Thyroid gland (tissue), 4 donors: ENCODE measurements around the gene CLMP.
"Not testable (repeated sequence)": the region's sequence is repeated elsewhere in the genome, so short reads cannot be mapped to it uniquely, and the experiment has no call there.

ENCODE experiments used
- CTCF ChIP-seq, 6 experiments: fragments of 200-600 bp in 3 of 6; fragments of 450-650 bp in 3 of 6; sonication (generic) in 3 of 6; IDR thresholded peaks; one replicate each; pipeline ENCODE4 v1.5.1; 2016 to 2019; ENCODE audit warnings: antibody characterized with exemption in 6 of 6, mild to moderate bottlenecking in 2 of 6, inconsistent platforms in 1 of 6, moderate library complexity in 1 of 6
- POLR2A ChIP-seq, 2 donors: fragments of 450-650 bp; IDR thresholded peaks; one replicate each; pipeline ENCODE4 v1.6.1; 2017; ENCODE audit warnings: antibody characterized with exemption in 2 of 2, mild to moderate bottlenecking in 2 of 2, moderate library complexity in 1 of 2

GRCh38 chr11:123088896-123089295 is 106.2 kb downstream of the CLMP start:
- not testable (repeated sequence) for TF ChIP-seq POLR2A, CTCF (IDR thresholded peaks at IDR 0.05)
